AG04450 (cell line): ENCODE results near the gene GPR157. TPM values are rescaled to one million over a fixed set of nuclear protein-coding genes. Genes with fewer than 3 reads are reported as not detected.
"Not testable (repeated sequence)": the region's sequence is repeated elsewhere in the genome, so short reads cannot be mapped to it uniquely, and the experiment has no call there.

Experiments used
- CTCF ChIA-PET: fragments of 300-600, 350-600 bp; formaldehyde crosslinking; extraction: SDS; loops from one replicate; lab custom pipeline; 2022; ENCODE audit warnings: antibody characterized with exemption, inconsistent platforms; lab: Charles Lee
- POLR2A ChIA-PET: fragments of 350-600 bp; formaldehyde crosslinking; extraction: SDS; loops from one replicate; lab custom pipeline; 2021; ENCODE audit warnings: antibody characterized with exemption, inconsistent platforms; lab: Yijun Ruan, JAX
- DNase-seq: peaks from one replicate; pipeline ENCODE4 v3.0.0-alpha.2; 2011; ENCODE audit warnings: low read depth, low spot score
- H3K27ac ChIP-seq: one replicate; pipeline ENCODE4 v1.5.1; 2012; ENCODE audit warnings: low read depth, low read length, control low read depth
- H3K27me3 ChIP-seq: one replicate; pipeline ENCODE4 v1.6.0; 2012; ENCODE audit warnings: low read length; ENCODE audit not compliant: control insufficient read depth, insufficient read depth
- H3K4me3 ChIP-seq: 2 replicates; pipeline ENCODE4 v1.5.1; 2011; ENCODE audit warnings: mild to moderate bottlenecking, low read depth, low read length, control low read depth
- H3K9me3 ChIP-seq: 2 replicates; pipeline ENCODE4 v1.5.1; 2012; ENCODE audit warnings: low read length; ENCODE audit not compliant: control insufficient read depth, insufficient read depth
- CTCF ChIP-seq: IDR thresholded peaks from 2 replicates; pipeline ENCODE4 v1.5.1; 2011; ENCODE audit warnings: low read depth, low read length, control low read depth, inconsistent platforms
- polyA plus RNA-seq: library from polyadenylated mRNA; depleted of rRNA; stranded (reverse); fragments of >200 nt; gene quantifications from 2 replicates; pipeline ENCODE4 v1.2.3, GENCODE V29; 2011

GPR157 gene
- polyA plus RNA-seq, 1 experiment, result 1.1 TPM

GRCh38 chr1:9126511-9126910 lies 2.4 kb downstream of the GPR157 start:
- TF ChIP-seq CTCF, result no peak
- H3K4me3 ChIP-seq, result no peak overlapping the region
- POLR2A ChIA-PET, result no interaction called here
- H3K9me3 ChIP-seq, result no peaks in the 10 kb centered on the region; the same call in none of the 2 replicates
- H3K27ac ChIP-seq, result no peak overlapping the region
- H3K27me3 ChIP-seq, result no peaks in the 10 kb centered on the region
- CTCF ChIA-PET, result interaction anchor here (0.6 to 2.0 kb wide), 2 partner anchors 16 to 109 kb away, joined by 3 to 8 read pairs; no protein-coding TSS in a partner anchor
- no peak for DNase-seq

GRCh38 chr1:9125847-9126246 lies 3.1 kb downstream of the GPR157 start:
- DNase-seq, H3K4me3 ChIP-seq, H3K27me3 ChIP-seq, POLR2A ChIA-PET, H3K27ac ChIP-seq, H3K9me3 ChIP-seq: not testable (repeated sequence)
- CTCF ChIA-PET, result interaction anchor here (0.9 to 1.4 kb wide), 3 partner anchors 9 to 55 kb away, joined by 3 to 4 read pairs (median 3); no protein-coding TSS in a partner anchor

- no peak for TF ChIP-seq CTCF
- no peaks in the 10 kb centered on the region for H3K27me3 ChIP-seq
- ChIA-PET CTCF (interaction anchor here (0.9 to 1.4 kb wide), 3 partner anchors 9 to 55 kb away, joined by 3 to 4 read pairs (median 3); no protein-coding TSS in a partner anchor), POLR2A (no interaction called here)
- no peak for DNase-seq
- H3K27ac ChIP-seq, result no peak overlapping the region
- no peak overlapping the region for H3K4me3 ChIP-seq
- no peaks in the 10 kb centered on the region; the same call in none of the 2 replicates for H3K9me3 ChIP-seq
Observed at GRCh38 chr1:9125325-9125724, 3.6 kb downstream of the GPR157 start.

GRCh38 chr1:9124389-9124788 lies 4.5 kb downstream of the GPR157 start:
- POLR2A ChIA-PET, DNase-seq, H3K9me3 ChIP-seq, H3K27me3 ChIP-seq, H3K4me3 ChIP-seq, H3K27ac ChIP-seq: not testable (repeated sequence)
- CTCF ChIA-PET, result interaction anchor here (1.4 kb wide), 1 partner anchor 56 kb away, joined by 3 read pairs; no protein-coding TSS in a partner anchor

GRCh38 chr1:9123665-9124064 lies 5.2 kb downstream of the GPR157 start:
- DNase-seq, H3K4me3 ChIP-seq, H3K27me3 ChIP-seq, H3K9me3 ChIP-seq, CTCF ChIA-PET, POLR2A ChIA-PET, H3K27ac ChIP-seq: not testable (repeated sequence)

- no peak for DNase-seq
- no peak overlapping the region for H3K4me3 ChIP-seq
- H3K9me3 ChIP-seq, result no peaks in the 10 kb centered on the region; the same call in 1 of the 2 replicates
- no peak overlapping the region for H3K27ac ChIP-seq
- no peak for TF ChIP-seq CTCF
- H3K27me3 ChIP-seq, result no peaks in the 10 kb centered on the region
- POLR2A ChIA-PET, result no interaction called here
- CTCF ChIA-PET, result interaction anchor here (0.5 to 2.6 kb wide), 2 partner anchors 11 to 20 kb away, joined by 3 to 16 read pairs; no protein-coding TSS in a partner anchor
Observed at GRCh38 chr1:9121496-9122409, 7.1 kb downstream of the GPR157 start.
